ENCODE data around the gene IL9R. TPM values are rescaled to one million over a fixed set of nuclear protein-coding genes. Genes with fewer than 3 reads are reported as not detected.
"Not testable (repeated sequence)": the region's sequence is repeated elsewhere in the genome, so short reads cannot be mapped to it uniquely, and the experiment has no call there.

The IL9R gene
- total and polyA plus RNA-seq, 11 donors, result 0.16 TPM; not detected in 10

DNA sequence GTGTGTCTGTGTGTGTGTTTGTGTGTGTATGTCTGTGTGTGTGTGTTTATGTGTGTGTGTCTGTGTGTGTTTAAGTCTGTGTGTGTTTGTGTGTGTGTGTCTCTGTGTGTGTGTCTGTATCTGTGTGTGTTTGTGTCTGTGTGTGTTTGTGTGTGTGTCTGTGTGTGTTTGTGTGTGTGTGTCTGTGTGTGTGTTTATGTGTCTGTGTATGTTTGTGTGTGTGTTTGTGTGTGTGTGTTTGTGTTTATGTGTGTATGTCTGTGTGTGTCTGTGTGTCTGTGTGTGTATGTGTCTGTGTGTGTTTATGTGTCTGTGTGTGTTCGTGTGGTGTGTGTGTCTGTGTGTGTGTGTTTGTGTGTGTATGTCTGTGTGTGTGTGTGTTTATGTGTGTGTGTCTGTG is 11.4 kb downstream of the IL9R start:
- H3K4me3 ChIP-seq, result no peak overlapping the region
- no peak for DNase-seq
- no peak for ATAC-seq
- no peaks in the 10 kb centered on the region for H3K9me3 ChIP-seq
- WGBS, 4 donors, result 64 to 81% (median 75%) methylated on average over 1 of the region's 1 CpG
- no peaks in the 10 kb centered on the region for H3K4me1 ChIP-seq
- H3K27me3 ChIP-seq, result no peaks in the 10 kb centered on the region
- H3K27ac ChIP-seq, result no peak overlapping the region
- intact Hi-C loops (cut with DNase I), result no loop called here
- no peaks in the 10 kb centered on the region for H3K36me3 ChIP-seq
- TF ChIP-seq, protein P1, sequence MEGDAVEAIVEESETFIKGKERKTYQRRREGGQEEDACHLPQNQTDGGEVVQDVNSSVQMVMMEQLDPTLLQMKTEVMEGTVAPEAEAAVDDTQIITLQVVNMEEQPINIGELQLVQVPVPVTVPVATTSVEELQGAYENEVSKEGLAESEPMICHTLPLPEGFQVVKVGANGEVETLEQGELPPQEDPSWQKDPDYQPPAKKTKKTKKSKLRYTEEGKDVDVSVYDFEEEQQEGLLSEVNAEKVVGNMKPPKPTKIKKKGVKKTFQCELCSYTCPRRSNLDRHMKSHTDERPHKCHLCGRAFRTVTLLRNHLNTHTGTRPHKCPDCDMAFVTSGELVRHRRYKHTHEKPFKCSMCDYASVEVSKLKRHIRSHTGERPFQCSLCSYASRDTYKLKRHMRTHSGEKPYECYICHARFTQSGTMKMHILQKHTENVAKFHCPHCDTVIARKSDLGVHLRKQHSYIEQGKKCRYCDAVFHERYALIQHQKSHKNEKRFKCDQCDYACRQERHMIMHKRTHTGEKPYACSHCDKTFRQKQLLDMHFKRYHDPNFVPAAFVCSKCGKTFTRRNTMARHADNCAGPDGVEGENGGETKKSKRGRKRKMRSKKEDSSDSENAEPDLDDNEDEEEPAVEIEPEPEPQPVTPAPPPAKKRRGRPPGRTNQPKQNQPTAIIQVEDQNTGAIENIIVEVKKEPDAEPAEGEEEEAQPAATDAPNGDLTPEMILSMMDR (IDR thresholded peaks at IDR 0.05), result no peak
- TF ChIP-seq POLR2A (IDR thresholded peaks at IDR 0.05), result no peak

DNA sequence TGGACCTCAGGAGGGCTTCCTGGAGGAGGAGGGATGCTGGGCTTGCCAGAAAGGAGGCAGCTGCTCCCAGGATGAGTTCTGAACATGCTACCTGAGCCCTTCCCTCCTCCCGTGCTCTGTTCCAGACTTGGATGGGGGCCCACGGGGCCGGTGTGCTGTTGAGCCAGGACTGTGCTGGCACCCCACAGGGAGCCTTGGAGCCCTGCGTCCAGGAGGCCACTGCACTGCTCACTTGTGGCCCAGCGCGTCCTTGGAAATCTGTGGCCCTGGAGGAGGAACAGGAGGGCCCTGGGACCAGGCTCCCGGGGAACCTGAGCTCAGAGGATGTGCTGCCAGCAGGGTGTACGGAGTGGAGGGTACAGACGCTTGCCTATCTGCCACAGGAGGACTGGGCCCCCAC is 12.2 kb downstream of the IL9R start:
- H3K4me1 ChIP-seq; H3K9me3 ChIP-seq; H3K36me3 ChIP-seq; H3K4me3 ChIP-seq; ATAC-seq; intact Hi-C loops (cut with DNase I); H3K27ac ChIP-seq; H3K27me3 ChIP-seq; DNase-seq: not testable (repeated sequence)
- WGBS, 4 donors, result 81 to 88% (median 88%) methylated on average over 4 to 8 of the region's 9 CpGs; no CpG with 5 or more reads in 1 of the 4 donors

DNA sequence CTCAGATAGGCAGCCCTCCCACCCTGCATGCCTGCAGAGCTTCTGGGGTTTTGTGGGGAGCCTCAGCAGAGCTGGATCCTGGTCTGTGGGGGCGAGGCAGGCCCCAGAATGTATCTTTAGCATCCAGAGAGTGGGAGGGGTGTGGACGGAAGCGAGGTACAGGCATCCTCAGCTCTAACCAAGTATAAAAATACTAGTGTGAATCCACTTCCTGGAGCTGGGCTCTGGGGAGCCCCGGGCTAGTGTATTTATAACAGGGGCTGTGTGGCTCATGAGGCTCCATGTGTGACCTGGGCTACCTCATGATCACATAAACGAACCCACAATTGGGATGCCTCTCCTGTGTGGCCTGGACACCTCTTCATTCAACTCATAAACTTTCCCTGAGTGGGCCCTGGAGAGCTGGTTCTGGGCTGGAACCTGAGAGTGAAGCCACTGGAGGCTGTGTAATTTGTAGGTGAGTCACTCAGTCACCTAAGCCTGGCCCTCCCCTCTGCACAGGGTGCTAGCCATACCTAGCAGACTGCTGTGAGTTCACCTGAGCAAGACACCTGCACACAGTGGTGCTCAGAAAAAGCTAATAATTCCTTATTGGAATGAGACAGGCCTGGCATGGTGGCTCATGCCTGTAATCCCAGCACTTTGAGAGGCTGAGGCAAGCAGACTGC is 15.9 kb downstream of the IL9R start:
- H3K36me3 ChIP-seq; H3K9me3 ChIP-seq; H3K4me3 ChIP-seq; ATAC-seq; H3K4me1 ChIP-seq; DNase-seq; H3K27me3 ChIP-seq; intact Hi-C loops (cut with DNase I); H3K27ac ChIP-seq: not testable (repeated sequence)
- 55% methylated on average over 1 of the region's 5 CpGs; no CpG with 5 or more reads in 3 of the 4 donors for whole genome bisulfite sequencing, 4 donors

DNA sequence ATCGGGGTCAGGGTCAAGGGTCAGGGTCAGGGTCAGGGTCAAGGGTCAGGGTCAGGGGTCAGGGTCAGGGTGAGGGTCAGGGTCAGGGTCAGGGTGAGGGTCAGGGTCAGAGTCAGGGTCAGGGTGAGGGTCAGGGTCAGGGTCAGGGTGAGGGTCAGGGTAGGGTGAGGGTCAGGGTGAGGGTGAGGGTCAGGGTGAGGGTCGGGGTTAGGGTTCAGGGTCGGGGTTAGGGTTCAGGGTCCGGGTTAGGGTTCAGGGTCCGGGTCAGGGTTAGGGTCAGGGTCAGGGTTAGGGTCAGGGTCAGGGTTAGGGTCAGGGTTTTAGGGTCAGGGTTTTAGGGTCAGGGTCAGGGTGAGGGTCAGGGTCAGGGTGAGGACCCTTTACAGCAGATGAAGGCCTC is 22.4 kb downstream of the IL9R start:
- ATAC-seq; H3K4me3 ChIP-seq; H3K27me3 ChIP-seq; DNase-seq; H3K36me3 ChIP-seq; H3K9me3 ChIP-seq; intact Hi-C loops (cut with DNase I); H3K27ac ChIP-seq; H3K4me1 ChIP-seq: not testable (repeated sequence)
- 63 to 85% (median 79%) methylated on average over 3 to 5 of the region's 5 CpGs; no CpG with 5 or more reads in 1 of the 4 donors for WGBS, 4 donors

DNA sequence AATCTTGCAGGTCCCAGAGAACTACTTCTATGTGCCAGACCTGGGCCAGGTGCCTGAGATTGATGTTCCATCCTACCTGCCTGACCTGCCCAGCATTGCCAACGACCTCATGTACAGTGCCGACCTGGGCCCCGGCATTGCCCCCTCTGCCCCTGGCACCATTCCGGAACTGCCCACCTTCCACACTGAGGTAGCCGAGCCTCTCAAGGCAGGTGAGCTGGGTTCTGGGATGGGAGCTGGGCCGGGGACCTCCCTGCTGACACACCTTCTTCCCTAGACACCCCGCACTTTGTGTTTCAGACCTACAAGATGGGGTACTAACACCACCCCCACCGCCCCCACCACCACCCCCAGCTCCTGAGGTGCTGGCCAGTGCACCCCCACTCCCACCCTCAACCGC is 25.5 kb downstream of the IL9R start:
- H3K27ac ChIP-seq; H3K4me1 ChIP-seq; intact Hi-C loops (cut with DNase I); ATAC-seq; DNase-seq; H3K36me3 ChIP-seq; H3K4me3 ChIP-seq; H3K27me3 ChIP-seq; H3K9me3 ChIP-seq: not testable (repeated sequence)
- 65 to 77% (median 74%) methylated on average over 6 to 8 of the region's 9 CpGs for WGBS, 4 donors

DNA sequence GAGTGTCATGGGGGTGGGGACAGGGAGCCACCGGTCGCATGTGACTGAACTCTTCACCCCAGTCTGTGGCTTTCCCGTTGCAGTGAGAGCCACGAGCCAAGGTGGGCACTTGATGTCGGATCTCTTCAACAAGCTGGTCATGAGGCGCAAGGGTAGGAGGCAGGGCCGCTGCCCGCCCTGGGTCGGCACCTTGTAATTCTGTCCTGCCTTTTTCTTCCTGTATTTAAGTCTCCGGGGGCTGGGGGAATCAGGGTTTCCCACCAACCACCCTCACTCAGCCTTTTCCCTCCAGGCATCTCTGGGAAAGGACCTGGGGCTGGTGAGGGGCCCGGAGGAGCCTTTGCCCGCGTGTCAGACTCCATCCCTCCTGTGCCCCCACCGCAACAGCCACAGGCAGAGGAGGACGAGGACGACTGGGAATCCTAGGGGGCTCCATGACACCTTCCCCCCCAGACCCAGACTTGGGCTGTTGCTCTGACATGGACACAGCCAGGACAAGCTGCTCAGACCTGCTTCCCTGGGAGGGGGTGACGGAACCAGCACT is 27.5 kb downstream of the IL9R start:
- H3K4me1 ChIP-seq; H3K4me3 ChIP-seq; H3K9me3 ChIP-seq; intact Hi-C loops (cut with DNase I); H3K36me3 ChIP-seq; H3K27ac ChIP-seq; H3K27me3 ChIP-seq; ATAC-seq; DNase-seq: not testable (repeated sequence)
- 77 to 90% (median 85%) methylated on average over 11 to 14 of the region's 17 CpGs for WGBS, 4 donors

DNA sequence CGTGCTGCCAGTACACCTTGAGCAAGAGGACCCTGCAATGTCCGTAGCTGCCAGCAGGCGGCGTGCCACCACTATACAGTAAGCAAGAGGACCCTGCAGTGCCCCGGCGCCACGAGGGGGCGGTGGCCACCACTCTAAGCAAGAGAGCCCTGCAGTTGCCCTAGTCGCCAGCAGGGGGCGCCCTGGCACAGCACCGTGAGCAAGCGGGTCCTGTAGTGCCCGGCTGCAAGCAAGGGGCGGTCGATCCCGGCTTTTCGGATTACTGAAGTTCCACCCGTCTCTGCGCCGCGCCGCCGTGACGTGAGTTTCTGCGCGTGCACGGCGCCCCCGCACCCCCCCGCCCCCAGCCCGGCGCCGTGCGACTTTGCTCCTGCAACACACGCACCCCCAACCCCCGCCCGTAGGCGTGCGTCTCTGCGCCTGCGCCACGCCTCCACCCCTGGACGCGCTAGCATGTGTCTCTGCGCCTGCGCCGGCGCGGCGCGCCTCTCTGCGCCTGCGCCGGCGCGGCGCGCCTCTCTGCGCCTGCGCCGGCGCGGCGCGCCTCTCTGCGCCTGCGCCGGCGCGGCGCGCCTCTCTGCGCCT is 31.2 kb downstream of the IL9R start:
- ATAC-seq; H3K27me3 ChIP-seq; intact Hi-C loops (cut with DNase I); H3K27ac ChIP-seq; H3K36me3 ChIP-seq; H3K9me3 ChIP-seq; H3K4me1 ChIP-seq; DNase-seq; H3K4me3 ChIP-seq: not testable (repeated sequence)
- WGBS, 4 donors, result 83% methylated on average over 19 of the region's 73 CpGs; no CpG with 5 or more reads in 3 of the 4 donors

DNA sequence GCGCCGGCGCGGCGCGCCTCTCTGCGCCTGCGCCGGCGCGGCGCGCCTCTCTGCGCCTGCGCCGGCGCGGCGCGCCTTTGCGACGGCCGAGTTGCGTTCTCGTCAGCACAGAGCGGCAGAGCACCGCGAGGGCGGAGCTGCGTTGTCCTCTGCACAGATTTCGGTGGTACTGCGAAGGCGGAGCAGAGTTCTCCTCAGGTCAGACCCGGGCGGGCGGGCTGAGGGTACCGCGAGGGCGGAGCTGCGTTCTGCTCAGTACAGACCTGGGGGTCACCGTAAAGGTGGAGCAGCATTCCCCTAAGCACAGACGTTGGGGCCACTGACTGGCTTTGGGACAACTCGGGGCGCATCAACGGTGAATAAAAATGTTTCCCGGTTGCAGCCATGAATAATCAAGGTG is 31.8 kb downstream of the IL9R start:
- H3K27ac ChIP-seq; H3K4me1 ChIP-seq; DNase-seq; H3K9me3 ChIP-seq; ATAC-seq; H3K4me3 ChIP-seq; intact Hi-C loops (cut with DNase I); H3K27me3 ChIP-seq; H3K36me3 ChIP-seq: not testable (repeated sequence)
- 73 to 86% (median 83%) methylated on average over 11 to 38 of the region's 46 CpGs; no CpG with 5 or more reads in 1 of the 4 donors for WGBS, 4 donors

DNA sequence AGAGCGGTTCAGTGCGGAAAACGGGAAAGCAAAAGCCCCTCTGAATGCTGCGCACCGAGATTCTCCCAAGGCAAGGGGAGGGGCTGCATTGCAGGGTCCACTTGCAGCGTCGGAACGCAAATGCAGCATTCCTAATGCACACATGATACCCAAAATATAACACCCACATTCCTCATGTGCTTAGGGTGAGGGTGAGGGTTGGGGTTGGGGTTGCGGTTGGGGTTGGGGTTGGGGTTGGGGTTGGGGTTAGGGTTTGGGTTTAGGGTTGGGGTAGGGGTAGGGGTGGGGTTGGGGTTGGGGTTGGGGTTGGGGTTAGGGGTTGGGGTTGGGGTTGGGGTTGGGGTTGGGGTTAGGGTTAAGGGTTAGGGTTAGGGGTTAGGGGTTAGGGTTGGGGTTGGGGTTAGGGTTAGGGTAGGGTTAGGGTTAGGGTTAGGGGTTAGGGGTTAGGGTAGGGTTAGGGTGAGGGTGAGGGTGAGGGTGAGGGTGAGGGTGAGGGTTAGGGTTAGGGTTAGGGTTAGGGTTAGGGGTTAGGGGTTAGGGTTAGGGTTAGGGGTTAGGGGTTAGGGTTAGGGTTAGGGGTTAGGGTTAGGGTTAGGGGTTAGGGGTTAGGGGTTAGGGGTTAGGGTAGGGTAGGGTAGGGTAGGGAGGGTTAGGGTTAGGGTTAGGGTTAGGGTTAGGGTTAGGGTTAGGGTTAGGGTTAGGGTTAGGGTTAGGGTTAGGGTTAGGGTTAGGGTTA is 32.4 kb downstream of the IL9R start:
- DNase-seq; H3K9me3 ChIP-seq; H3K4me3 ChIP-seq; intact Hi-C loops (cut with DNase I); H3K4me1 ChIP-seq; H3K27me3 ChIP-seq; H3K27ac ChIP-seq; H3K36me3 ChIP-seq: not testable (repeated sequence)
- WGBS, 4 donors, result 67 to 76% methylated on average over 3 to 7 of the region's 9 CpGs; no CpG with 5 or more reads in 2 of the 4 donors
- peak in 3 of 4 donors; percentile 26 to 73 (median 42) for ATAC-seq

DNA sequence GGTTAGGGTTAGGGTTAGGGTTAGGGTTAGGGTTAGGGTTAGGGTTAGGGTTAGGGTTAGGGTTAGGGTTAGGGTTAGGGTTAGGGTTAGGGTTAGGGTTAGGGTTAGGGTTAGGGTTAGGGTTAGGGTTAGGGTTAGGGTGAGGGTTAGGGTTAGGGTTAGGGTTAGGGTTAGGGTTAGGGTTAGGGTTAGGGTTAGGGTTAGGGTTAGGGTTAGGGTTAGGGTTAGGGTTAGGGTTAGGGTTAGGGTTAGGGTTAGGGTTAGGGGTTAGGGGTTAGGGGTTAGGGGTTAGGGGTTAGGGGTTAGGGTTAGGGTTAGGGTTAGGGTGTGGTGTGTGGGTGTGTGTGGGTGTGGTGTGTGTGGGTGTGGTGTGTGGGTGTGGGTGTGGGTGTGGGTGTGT is 33.0 kb downstream of the IL9R start:
- H3K4me3 ChIP-seq; H3K4me1 ChIP-seq; DNase-seq; ATAC-seq; H3K27ac ChIP-seq; H3K27me3 ChIP-seq; H3K36me3 ChIP-seq; intact Hi-C loops (cut with DNase I); H3K9me3 ChIP-seq: not testable (repeated sequence)
